Renal pelvis (tissue), 4 donors: ENCODE measurements around the gene BMP3. TPM values are rescaled to one million over a fixed set of nuclear protein-coding genes. Genes with fewer than 3 reads are reported as not detected.
A peak's percentile ranks its signal among the peaks of the same experiment; 100 is the strongest.

Source experiments
- DNase-seq: peaks from one replicate; pipeline ENCODE4 v3.0.0-alpha.2; 2013
- polyA plus RNA-seq, 3 donors: library from polyadenylated mRNA; unstranded; fragments of 120-200 nt; gene quantifications; one replicate each; pipeline ENCODE4 v1.2.1, GENCODE V29; 2013; ENCODE audit not compliant: insufficient read length in 3 of 3

BMP3 gene
- polyA plus RNA-seq, 3 donors: 14.8 to 18.6 (median 16.2) TPM

GRCh38 chr4:81038636-81039350, 8.3 kb downstream of the BMP3 start:
- DNase-seq: no peak

GRCh38 chr4:81039351-81039972, 9.0 kb downstream of the BMP3 start:
- no peak for DNase-seq

GRCh38 chr4:81040012-81040659, 9.6 kb downstream of the BMP3 start:
- no peak for DNase-seq

GRCh38 chr4:81042578-81043365, 12.3 kb downstream of the BMP3 start:
- no peak for DNase-seq

GRCh38 chr4:81049330-81049729, 18.8 kb downstream of the BMP3 start:
- no peak for DNase-seq

- no peak for DNase-seq
Measured at GRCh38 chr4:81049907-81050306, 19.4 kb downstream of the BMP3 start.

- DNase-seq: peak; percentile 73
Measured at GRCh38 chr4:81052119-81053068, 21.9 kb downstream of the BMP3 start.

GRCh38 chr4:81058621-81059020, 28.1 kb downstream of the BMP3 start:
- DNase-seq: no peak

GRCh38 chr4:81060587-81061343, 30.3 kb downstream of the BMP3 start:
- no peak for DNase-seq

GRCh38 chr4:81061344-81061730, 30.8 kb downstream of the BMP3 start:
- DNase-seq: no peak

GRCh38 chr4:81062001-81062400, 31.5 kb downstream of the BMP3 start:
- DNase-seq: no peak

GRCh38 chr4:81065446-81065845, 34.9 kb downstream of the BMP3 start:
- DNase-seq: no peak

- DNase-seq: peak; percentile 87
Measured at GRCh38 chr4:81069706-81070331, 39.3 kb downstream of the BMP3 start.

- no peak for DNase-seq
Measured at GRCh38 chr4:81071013-81071412, 40.5 kb downstream of the BMP3 start.

GRCh38 chr4:81081156-81081555, 50.6 kb downstream of the BMP3 start:
- DNase-seq: no peak

- DNase-seq: no peak
Measured at GRCh38 chr4:81084029-81084428, 53.5 kb downstream of the BMP3 start.

- DNase-seq: peak; percentile 66
Measured at GRCh38 chr4:81084634-81085033, 54.1 kb downstream of the BMP3 start.

- no peak for DNase-seq
Measured at GRCh38 chr4:81085291-81085690, 54.8 kb downstream of the BMP3 start.

- DNase-seq: no peak
Measured at GRCh38 chr4:81085979-81086378, 55.5 kb downstream of the BMP3 start.
